Spleen (tissue), 11 donors: Measurements from ENCODE around the gene IL24. TPM values are rescaled to one million over a fixed set of nuclear protein-coding genes. Genes with fewer than 3 reads are reported as not detected.

Experiments
- DNase-seq: peaks from one replicate; pipeline ENCODE4 v3.0.0-alpha.2; 2020
- H3K27ac ChIP-seq, 8 donors: fragments of 200-600 bp; sonication (generic) in 7 of 8; 1 replicate in 4 of 8; 2 replicates in 4 of 8; pipeline versions ENCODE4 v1.5.0 to v1.8.0; 2016 to 2021; ENCODE audit warnings: inconsistent platforms in 4 of 8, mild to moderate bottlenecking in 4 of 8, moderate library complexity in 1 of 8
- H3K27me3 ChIP-seq, 7 donors: fragments of 200-600 bp; sonication (generic) in 6 of 7; replicated peaks in 1 of 7; 1 replicate in 4 of 7; 2 replicates in 3 of 7; pipeline versions ENCODE4 v1.5.0 to v1.8.0; 2016 to 2021; ENCODE audit warnings: inconsistent platforms in 3 of 7, mild to moderate bottlenecking in 1 of 7
- H3K36me3 ChIP-seq, 6 donors: fragments of 200-600 bp; sonication (generic) in 5 of 6; 1 replicate in 4 of 6; 2 replicates in 2 of 6; pipeline versions ENCODE4 v1.5.0 to v1.8.0; 2016 to 2021; ENCODE audit warnings: inconsistent platforms in 2 of 6
- H3K4me1 ChIP-seq, 6 donors: fragments of 200-600 bp; sonication (generic) in 5 of 6; 1 replicate in 3 of 6; 2 replicates in 3 of 6; pipeline versions ENCODE4 v1.5.0 to v1.8.0; 2016 to 2021; ENCODE audit warnings: inconsistent platforms in 3 of 6
- H3K4me3 ChIP-seq, 8 donors: fragments of 200-600 bp; sonication (generic) in 7 of 8; 1 replicate in 4 of 8; 2 replicates in 4 of 8; pipeline versions ENCODE4 v1.5.0 to v1.8.0; 2016 to 2021; ENCODE audit warnings: inconsistent platforms in 4 of 8, mild to moderate bottlenecking in 4 of 8, moderate library complexity in 2 of 8
- H3K9me3 ChIP-seq, 8 donors: fragments of 200-600 bp; sonication (generic) in 7 of 8; 1 replicate in 4 of 8; 2 replicates in 4 of 8; pipeline versions ENCODE4 v1.5.0 to v1.8.0; 2016 to 2021; ENCODE audit warnings: inconsistent platforms in 4 of 8
- CTCF ChIP-seq, 11 experiments: fragments of 200-600 bp in 7 of 11; fragments of 450-650 bp in 4 of 11; sonication (generic) in 4 of 11; IDR thresholded peaks in 8 of 11; conservative IDR thresholded peaks in 3 of 11; 1 replicate in 7 of 11; 2 replicates in 4 of 11; pipeline versions ENCODE4 v1.4.0 to v1.8.0; 2016 to 2021; ENCODE audit warnings: antibody characterized with exemption in 11 of 11, inconsistent platforms in 4 of 11, mild to moderate bottlenecking in 1 of 11
- POLR2A ChIP-seq, 3 donors: fragments of 450-650 bp; IDR thresholded peaks; one replicate each; pipeline ENCODE4 v1.5.1; 2017; ENCODE audit warnings: antibody characterized with exemption in 3 of 3, mild to moderate bottlenecking in 1 of 3
- POLR2AphosphoS5 ChIP-seq, 3 donors: sonication (generic); formaldehyde crosslinking; IDR thresholded peaks; one replicate each; pipeline ENCODE4 v1.5.1; 2017; ENCODE audit warnings: antibody characterized with exemption in 3 of 3
- WGBS, 5 donors: extraction: QIAGEN DNeasy Blood & Tissue Kit in 3 of 5; methylation state at CpG; one replicate each; pipeline versions ENCODE4 v1.1.5 to v1.1.7; 2013 to 2018; 5-methylcytosine and 5-hydroxymethylcytosine counted together
- intact Hi-C: fragments of 100-400 bp; cut with DNase I; formaldehyde crosslinking; loops from one replicate; pipeline ENCODE4 v1.15.0; 2023; ENCODE audit warnings: low total_unique reads
- polyA plus RNA-seq, 3 donors: library from polyadenylated mRNA; stranded (reverse); fragments of 200-250 nt; gene quantifications; one replicate each; pipeline ENCODE4 v1.2.1, GENCODE V29; 2013
- total RNA-seq, 7 donors: library from RNA; depleted of rRNA in 3 of 7; stranded (reverse); fragments of >200 nt in 3 of 7; fragmentation: NEBNext Ultra II Directional in 4 of 7; extraction: Animal tissue kit (Norgen Biotek cat#: 25700) in 4 of 7; gene quantifications; one replicate each; pipeline versions ENCODE4 v1.1.0 to v1.2.1, GENCODE V29; 2016 to 2021
- donor health status: healthy with polysubstance abuse.
- donor health status: DM: no; HTN: no; CAD: no; lungs with moderate emphysema.
- donor health status: DM: no; HTN: no; CAD: no.
- donor health status: Bipolar disorder and iron deficiency.
- donor health status: healthy.
- donor health status: DM: no; HTN: no; CAD: no.
- donor health status: DM: yes; HTN: yes; CAD: no.

IL24 gene
- total and polyA plus RNA-seq, 10 donors: 0.30 to 2.0 (median 1.2) TPM; not detected in 5

- H3K4me1 ChIP-seq: no peaks in the 10 kb centered on the region
- no peak overlapping the region for H3K27ac ChIP-seq
- no peak for DNase-seq
- intact Hi-C loops: no loop called here
- H3K36me3 ChIP-seq: no peaks in the 10 kb centered on the region
- TF ChIP-seq POLR2A (IDR thresholded peaks at IDR 0.05) (no peak), CTCF (IDR thresholded peaks at IDR 0.05 in 8 of 11, conservative IDR thresholded peaks at IDR 0.05 in 3 of 11) (no peak), POLR2AphosphoS5 (IDR thresholded peaks at IDR 0.05) (no peak)
- 28 to 73% (median 41%) methylated on average over 4 of the region's 4 CpGs for WGBS, 5 donors
- no peaks in the 10 kb centered on the region for H3K27me3 ChIP-seq
- H3K9me3 ChIP-seq: peaks cover 0 to 4% (median 0%) of the 10 kb centered on the region in 8 donors
- no peak overlapping the region for H3K4me3 ChIP-seq
These were observed 54.9 kb downstream of the IL24 start for GRCh38 chr1:206952171-206952570.

DNA sequence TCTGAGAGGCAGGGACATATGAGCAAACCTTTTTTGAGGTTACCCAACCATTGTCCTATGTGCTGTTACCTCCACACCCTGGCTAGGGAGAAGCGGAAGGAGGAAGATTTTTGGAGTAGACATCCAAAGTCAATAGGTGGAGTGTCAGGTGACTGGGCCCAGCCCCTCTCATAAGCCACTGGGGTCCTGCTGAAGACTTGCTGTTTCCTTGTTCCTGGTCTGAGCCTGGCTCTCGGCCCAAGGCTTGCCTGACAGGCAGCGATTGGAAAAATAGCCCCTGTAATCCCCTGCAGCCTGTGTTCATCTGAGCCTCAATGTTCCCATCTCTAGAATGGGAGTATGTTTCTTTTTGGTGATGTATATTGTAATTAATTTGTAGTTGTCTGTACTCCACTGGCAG lies 55.9 kb downstream of the IL24 start:
- no peaks in the 10 kb centered on the region for H3K4me1 ChIP-seq
- intact Hi-C loops: no loop called here
- peaks cover 0 to 4% (median 0%) of the 10 kb centered on the region in 8 donors for H3K9me3 ChIP-seq
- DNase-seq: no peak
- H3K36me3 ChIP-seq: no peaks in the 10 kb centered on the region
- H3K4me3 ChIP-seq: no peak overlapping the region
- TF ChIP-seq POLR2A (IDR thresholded peaks at IDR 0.05) (no peak), CTCF (IDR thresholded peaks at IDR 0.05 in 8 of 11, conservative IDR thresholded peaks at IDR 0.05 in 3 of 11) (no peak), POLR2AphosphoS5 (IDR thresholded peaks at IDR 0.05) (no peak)
- H3K27me3 ChIP-seq: no peaks in the 10 kb centered on the region
- WGBS, 5 donors: 92 to 97% (median 94%) methylated on average over 3 of the region's 3 CpGs
- H3K27ac ChIP-seq: no peak overlapping the region

- intact Hi-C loops: no loop called here
- Histone ChIP-seq H3K36me3 (no peaks in the 10 kb centered on the region), H3K27ac (no peak overlapping the region), H3K27me3 (no peaks in the 10 kb centered on the region), H3K9me3 (peaks cover 0 to 4% (median 0%) of the 10 kb centered on the region in 8 donors), H3K4me1 (no peaks in the 10 kb centered on the region), H3K4me3 (no peak overlapping the region)
- DNase-seq: no peak
- 96 to 100% (median 98%) methylated on average over 2 of the region's 2 CpGs for whole genome bisulfite sequencing, 5 donors
- TF ChIP-seq POLR2A (IDR thresholded peaks at IDR 0.05) (no peak), POLR2AphosphoS5 (IDR thresholded peaks at IDR 0.05) (no peak), CTCF (IDR thresholded peaks at IDR 0.05 in 8 of 11, conservative IDR thresholded peaks at IDR 0.05 in 3 of 11) (no peak)
These were observed 56.4 kb downstream of the IL24 start for GRCh38 chr1:206953626-206954025.

Other genes with a start within 250 kb of the IL24 start
- gene MAPKAPK2, start 212.5 kb upstream of the IL24 start, total RNA-seq: 100 to 1,000 TPM in 5 of 7 donors, 10 to 100 TPM in 2; 82.0 to 129 (median 104) TPM
- 10 to 100 TPM; 42.2 to 68.1 (median 53.4) TPM for gene MAPKAPK2, start 212.5 kb upstream of the IL24 start, polyA plus RNA-seq
- 1 to 10 TPM in 1 of 7 donors, not detected in 6; 2.2 TPM for gene IL19, start 126.7 kb upstream of the IL24 start, total RNA-seq
- under 1 TPM in 2 of 3 donors, not detected in 1; 0.09 to 0.12 TPM for gene IL19, start 126.7 kb upstream of the IL24 start, polyA plus RNA-seq
- 10 to 100 TPM in 1 of 7 donors, 1 to 10 TPM in 6; 3.0 to 23.2 (median 6.2) TPM for gene IL10, start 124.9 kb upstream of the IL24 start, total RNA-seq
- 1 to 10 TPM; 3.8 to 5.7 (median 4.4) TPM for gene IL10, start 124.9 kb upstream of the IL24 start, polyA plus RNA-seq
- gene IL20, start 31.8 kb upstream of the IL24 start, total RNA-seq: not detected
- gene IL20, start 31.8 kb upstream of the IL24 start, polyA plus RNA-seq: not detected
- 100 to 1,000 TPM; 136 to 269 (median 242) TPM for gene FCMR, start 24.5 kb downstream of the IL24 start, total RNA-seq
- gene FCMR, start 24.5 kb downstream of the IL24 start, polyA plus RNA-seq: 100 to 1,000 TPM; 165 to 229 (median 187) TPM
- gene PIGR, start 49.0 kb downstream of the IL24 start, total RNA-seq: 1 to 10 TPM in 3 of 7 donors, under 1 TPM in 4; 0.37 to 1.7 (median 0.94) TPM
- gene PIGR, start 49.0 kb downstream of the IL24 start, polyA plus RNA-seq: under 1 TPM; 0.13 to 0.99 (median 0.30) TPM
- 1 to 10 TPM in 1 of 7 donors, under 1 TPM in 4, not detected in 2; 0.16 to 1.0 (median 0.36) TPM for gene FCAMR, start 73.0 kb downstream of the IL24 start, total RNA-seq
- 1 to 10 TPM in 1 of 3 donors, under 1 TPM in 2; 0.38 to 1.3 (median 0.59) TPM for gene FCAMR, start 73.0 kb downstream of the IL24 start, polyA plus RNA-seq
- gene C1orf116, start 135.3 kb downstream of the IL24 start, total RNA-seq: 1 to 10 TPM in 1 of 7 donors, under 1 TPM in 6; 0.09 to 1.0 (median 0.28) TPM
- gene C1orf116, start 135.3 kb downstream of the IL24 start, polyA plus RNA-seq: under 1 TPM in 2 of 3 donors, not detected in 1; 0.02 to 0.10 TPM
- gene YOD1, start 153.8 kb downstream of the IL24 start, total RNA-seq: 10 to 100 TPM in 6 of 7 donors, 1 to 10 TPM in 1; 9.8 to 23.2 (median 16.5) TPM
- 1 to 10 TPM; 2.8 to 3.6 (median 3.1) TPM for gene YOD1, start 153.8 kb downstream of the IL24 start, polyA plus RNA-seq
- 10 to 100 TPM; 19.1 to 69.5 (median 29.8) TPM for gene PFKFB2, start 155.8 kb downstream of the IL24 start, total RNA-seq
- gene PFKFB2, start 155.8 kb downstream of the IL24 start, polyA plus RNA-seq: 1 to 10 TPM; 6.8 to 8.3 (median 8.2) TPM
- 1 to 10 TPM in 3 of 7 donors, under 1 TPM in 3, not detected in 1; 0.34 to 1.4 (median 0.71) TPM for gene C4BPB, start 191.4 kb downstream of the IL24 start, total RNA-seq
- under 1 TPM; 0.24 to 0.61 (median 0.59) TPM for gene C4BPB, start 191.4 kb downstream of the IL24 start, polyA plus RNA-seq
- gene C4BPA, start 206.8 kb downstream of the IL24 start, total RNA-seq: 1 to 10 TPM in 2 of 7 donors, under 1 TPM in 5; 0.33 to 1.9 (median 0.57) TPM
- gene C4BPA, start 206.8 kb downstream of the IL24 start, polyA plus RNA-seq: under 1 TPM; 0.03 to 0.38 (median 0.04) TPM